ENCODE results near the gene DOK7.
"Not testable (repeated sequence)": the region's sequence is repeated elsewhere in the genome, so short reads cannot be mapped to it uniquely, and the experiment has no call there.

- TF ChIP-seq CTCF (IDR thresholded peaks at IDR 0.05 in 4 of 5, conservative IDR thresholded peaks at IDR 0.05 in 1 of 5); POLR2A (IDR thresholded peaks at IDR 0.05): not testable (repeated sequence)
Observed at GRCh38 chr4:3538906-3539305, 75.8 kb downstream of the DOK7 start.
